LNCAP (cell line): Measurements from ENCODE around the gene SHB.

Experiments
- TF ChIP-seq, protein P1 (sequence below): fragments of 450-650 bp; IDR thresholded peaks from 2 replicates; pipeline ENCODE4 v1.5.1; 2017; ENCODE audit warnings: mild to moderate bottlenecking

SHB gene

GRCh38 chr9:38000332-38000731 is 68.7 kb downstream of the SHB start:
- TF ChIP-seq, protein P1, sequence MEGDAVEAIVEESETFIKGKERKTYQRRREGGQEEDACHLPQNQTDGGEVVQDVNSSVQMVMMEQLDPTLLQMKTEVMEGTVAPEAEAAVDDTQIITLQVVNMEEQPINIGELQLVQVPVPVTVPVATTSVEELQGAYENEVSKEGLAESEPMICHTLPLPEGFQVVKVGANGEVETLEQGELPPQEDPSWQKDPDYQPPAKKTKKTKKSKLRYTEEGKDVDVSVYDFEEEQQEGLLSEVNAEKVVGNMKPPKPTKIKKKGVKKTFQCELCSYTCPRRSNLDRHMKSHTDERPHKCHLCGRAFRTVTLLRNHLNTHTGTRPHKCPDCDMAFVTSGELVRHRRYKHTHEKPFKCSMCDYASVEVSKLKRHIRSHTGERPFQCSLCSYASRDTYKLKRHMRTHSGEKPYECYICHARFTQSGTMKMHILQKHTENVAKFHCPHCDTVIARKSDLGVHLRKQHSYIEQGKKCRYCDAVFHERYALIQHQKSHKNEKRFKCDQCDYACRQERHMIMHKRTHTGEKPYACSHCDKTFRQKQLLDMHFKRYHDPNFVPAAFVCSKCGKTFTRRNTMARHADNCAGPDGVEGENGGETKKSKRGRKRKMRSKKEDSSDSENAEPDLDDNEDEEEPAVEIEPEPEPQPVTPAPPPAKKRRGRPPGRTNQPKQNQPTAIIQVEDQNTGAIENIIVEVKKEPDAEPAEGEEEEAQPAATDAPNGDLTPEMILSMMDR, result no peak

DNA sequence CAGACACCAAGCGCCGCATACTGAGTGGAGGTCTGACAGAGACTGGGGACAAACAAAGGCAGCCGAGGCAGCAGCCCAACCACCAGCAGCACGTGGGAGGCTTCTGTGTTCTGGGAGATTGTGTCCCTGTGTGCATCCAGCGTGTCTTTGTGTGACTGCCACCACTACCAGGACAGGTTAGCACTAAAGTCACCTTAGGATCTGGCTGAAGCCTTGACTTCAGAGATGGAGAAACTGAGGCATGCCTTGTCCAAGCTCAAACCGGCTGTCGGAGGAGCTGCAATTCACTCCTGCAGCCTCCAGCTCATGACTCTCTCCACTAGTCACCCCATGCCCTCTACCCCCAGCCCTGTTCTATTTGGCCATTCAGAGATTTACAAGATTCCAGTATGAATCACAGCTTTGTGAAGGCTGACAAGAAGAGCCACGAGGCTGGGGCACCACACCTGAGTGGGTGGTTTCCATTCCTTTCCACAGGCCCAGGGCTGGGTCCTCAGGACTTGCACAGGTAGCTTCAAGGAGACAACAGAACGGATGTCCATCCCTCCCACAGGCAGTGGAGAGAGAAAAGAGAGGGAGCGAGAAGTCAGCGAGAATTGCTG is 69.3 kb downstream of the SHB start:
- TF ChIP-seq, protein P1, result no peak

GRCh38 chr9:37998881-37999587 is 70.0 kb downstream of the SHB start:
- TF ChIP-seq, protein P1, result no peak

DNA sequence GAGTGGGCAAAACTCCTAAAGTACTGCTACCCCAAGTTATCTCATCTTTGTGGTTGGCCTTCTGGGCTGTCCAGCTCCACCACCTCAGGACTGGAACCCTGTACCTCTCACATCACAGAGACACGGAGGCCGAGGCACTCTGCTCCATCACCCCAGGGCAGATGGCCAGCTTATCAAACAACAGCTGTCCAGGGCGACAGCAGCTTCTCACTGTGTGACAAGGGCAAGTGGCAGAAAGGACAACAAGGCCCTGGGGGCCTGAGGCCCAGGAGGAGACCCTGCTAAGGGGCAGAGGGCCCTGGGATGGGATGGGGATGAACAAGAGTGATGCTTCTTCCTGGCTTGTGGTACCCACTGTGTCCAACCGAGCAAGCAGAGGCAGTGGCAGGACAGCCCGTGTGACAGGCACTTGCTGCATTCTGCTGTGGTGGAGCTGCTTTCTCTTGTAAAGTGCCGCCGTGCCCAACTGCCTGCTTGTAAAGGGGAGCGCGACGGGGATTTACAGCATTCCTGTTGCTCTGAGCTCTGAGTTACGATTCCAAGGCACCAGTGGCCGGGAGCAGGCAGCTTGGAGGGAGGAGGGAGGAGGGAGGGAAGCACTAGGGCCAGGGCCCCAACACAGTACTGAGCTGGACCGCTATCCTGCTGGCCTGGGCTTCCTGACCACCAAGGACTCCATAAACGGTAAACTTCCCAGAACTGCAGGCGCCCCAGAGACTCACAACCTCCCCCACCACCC is 71.2 kb downstream of the SHB start:
- TF ChIP-seq, protein P1, result no peak

- TF ChIP-seq, protein P1, result no peak
Measured at GRCh38 chr9:37996819-37997217, 72.2 kb downstream of the SHB start.

DNA sequence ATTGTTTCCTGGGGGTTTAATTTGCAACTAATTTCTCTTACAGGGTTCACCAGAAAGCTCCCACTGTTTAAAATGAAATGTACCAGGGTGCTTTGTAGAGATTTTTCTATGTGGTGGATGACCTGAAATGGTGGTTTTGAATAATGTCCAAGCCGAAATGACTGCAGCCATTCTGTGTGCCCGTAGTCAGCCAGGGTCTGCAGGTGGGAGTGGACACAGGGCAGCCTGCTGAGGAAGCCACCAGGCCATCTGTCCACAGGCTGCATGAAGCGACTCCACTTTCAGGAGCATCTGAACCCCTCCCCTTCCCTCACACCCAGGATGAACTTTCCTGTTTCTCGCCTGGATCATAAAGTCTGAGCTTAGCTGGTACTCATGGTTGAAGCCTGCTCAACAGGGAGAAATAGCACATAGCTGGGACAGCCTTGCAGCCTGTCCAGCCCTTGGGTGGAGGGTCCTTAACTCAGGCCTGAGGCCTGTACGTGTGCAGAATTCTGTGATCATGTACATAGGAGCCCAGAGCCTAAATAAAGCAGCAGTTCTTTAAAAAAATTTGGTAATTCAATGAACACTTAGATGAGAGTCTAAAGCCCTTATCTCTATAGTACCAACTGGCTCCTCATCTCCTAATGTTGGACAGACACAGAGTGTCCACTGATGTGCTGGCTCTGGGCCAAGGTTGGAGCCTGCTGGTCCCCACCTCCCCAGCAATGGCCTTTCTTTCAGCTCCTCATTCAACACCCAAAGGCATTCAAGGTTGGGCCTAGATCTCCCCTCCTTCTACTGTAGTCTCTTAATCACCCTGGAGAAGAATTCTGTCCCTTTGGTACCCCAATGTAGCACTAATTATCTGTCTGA is 72.8 kb downstream of the SHB start:
- TF ChIP-seq, protein P1, result no peak

GRCh38 chr9:37995348-37995737 is 73.7 kb downstream of the SHB start:
- TF ChIP-seq, protein P1, result no peak
